ENCODE results near the gene C6.

DNA sequence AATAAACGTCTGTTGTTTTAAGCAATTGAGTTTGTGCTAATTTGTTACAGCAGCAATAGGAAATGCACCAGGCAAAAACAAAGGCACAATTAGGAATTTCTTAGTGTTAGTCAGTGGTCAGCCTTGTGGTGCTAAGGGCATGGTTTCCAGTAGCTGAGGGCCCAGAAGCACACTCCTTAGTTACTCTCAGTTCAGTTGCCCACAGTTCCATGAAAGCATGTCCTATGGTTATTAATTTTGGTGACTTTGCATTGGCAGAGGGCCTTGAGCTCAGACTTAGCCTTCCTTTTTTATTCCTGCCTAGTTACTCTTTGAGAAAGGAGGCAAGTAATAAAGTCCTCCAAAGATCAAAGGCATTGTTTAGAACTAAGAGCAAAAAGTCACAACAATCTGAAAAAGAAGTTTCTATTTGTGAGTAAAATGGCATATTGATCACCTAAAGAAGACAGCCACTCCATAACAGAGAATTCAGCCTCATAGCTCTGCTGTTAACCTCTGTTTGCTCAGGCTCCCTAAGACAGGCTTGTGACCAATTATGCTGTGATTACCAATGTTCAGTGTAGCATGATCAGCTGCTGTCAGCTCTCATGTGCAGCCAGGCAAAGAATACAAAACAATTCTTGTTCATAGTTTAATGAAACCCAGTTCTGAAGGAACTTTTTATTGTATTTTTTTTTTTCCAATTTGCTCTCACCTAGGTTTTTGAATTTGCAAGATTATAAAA is 85.2 kb downstream of the C6 start:
- no peak for TF ChIP-seq EZH2 (IDR thresholded peaks at IDR 0.05; ENCODE audit: borderline replicate concordance, insufficient read depth, low read depth, low read length, poor library complexity, severe bottlenecking)
- TF ChIP-seq, protein P1, sequence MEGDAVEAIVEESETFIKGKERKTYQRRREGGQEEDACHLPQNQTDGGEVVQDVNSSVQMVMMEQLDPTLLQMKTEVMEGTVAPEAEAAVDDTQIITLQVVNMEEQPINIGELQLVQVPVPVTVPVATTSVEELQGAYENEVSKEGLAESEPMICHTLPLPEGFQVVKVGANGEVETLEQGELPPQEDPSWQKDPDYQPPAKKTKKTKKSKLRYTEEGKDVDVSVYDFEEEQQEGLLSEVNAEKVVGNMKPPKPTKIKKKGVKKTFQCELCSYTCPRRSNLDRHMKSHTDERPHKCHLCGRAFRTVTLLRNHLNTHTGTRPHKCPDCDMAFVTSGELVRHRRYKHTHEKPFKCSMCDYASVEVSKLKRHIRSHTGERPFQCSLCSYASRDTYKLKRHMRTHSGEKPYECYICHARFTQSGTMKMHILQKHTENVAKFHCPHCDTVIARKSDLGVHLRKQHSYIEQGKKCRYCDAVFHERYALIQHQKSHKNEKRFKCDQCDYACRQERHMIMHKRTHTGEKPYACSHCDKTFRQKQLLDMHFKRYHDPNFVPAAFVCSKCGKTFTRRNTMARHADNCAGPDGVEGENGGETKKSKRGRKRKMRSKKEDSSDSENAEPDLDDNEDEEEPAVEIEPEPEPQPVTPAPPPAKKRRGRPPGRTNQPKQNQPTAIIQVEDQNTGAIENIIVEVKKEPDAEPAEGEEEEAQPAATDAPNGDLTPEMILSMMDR (IDR thresholded peaks at IDR 0.05): no peak
